ENCODE data around the gene KCNN3.

Gene KCNN3

DNA sequence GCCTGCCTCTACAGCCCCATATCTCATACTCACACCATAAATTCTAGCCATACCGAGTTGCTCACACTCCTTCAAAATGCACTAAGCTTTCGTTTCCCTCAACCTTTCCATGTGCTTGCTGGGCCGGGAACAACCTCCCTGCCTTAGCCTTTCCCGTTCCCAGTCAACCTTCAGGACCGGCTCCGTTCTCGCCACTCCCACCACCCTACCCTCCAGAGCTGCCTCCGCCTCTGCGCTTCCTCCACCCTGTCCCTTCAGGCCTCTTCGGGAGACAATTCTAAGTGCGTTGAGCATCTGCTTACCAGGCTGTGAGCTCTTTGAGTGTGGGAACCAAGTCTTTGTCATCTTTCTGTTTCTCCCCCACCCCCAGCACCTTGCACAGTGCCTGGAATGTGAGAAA, 31.6 kb downstream of the KCNN3 start:
- no peak for DNase-seq (ENCODE audit: low read depth)
- TF ChIP-seq, protein P1, sequence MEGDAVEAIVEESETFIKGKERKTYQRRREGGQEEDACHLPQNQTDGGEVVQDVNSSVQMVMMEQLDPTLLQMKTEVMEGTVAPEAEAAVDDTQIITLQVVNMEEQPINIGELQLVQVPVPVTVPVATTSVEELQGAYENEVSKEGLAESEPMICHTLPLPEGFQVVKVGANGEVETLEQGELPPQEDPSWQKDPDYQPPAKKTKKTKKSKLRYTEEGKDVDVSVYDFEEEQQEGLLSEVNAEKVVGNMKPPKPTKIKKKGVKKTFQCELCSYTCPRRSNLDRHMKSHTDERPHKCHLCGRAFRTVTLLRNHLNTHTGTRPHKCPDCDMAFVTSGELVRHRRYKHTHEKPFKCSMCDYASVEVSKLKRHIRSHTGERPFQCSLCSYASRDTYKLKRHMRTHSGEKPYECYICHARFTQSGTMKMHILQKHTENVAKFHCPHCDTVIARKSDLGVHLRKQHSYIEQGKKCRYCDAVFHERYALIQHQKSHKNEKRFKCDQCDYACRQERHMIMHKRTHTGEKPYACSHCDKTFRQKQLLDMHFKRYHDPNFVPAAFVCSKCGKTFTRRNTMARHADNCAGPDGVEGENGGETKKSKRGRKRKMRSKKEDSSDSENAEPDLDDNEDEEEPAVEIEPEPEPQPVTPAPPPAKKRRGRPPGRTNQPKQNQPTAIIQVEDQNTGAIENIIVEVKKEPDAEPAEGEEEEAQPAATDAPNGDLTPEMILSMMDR (conservative IDR thresholded peaks at IDR 0.05; ENCODE audit: control insufficient read depth, insufficient read depth, low read depth, low read length): no peak
- no peak overlapping the region for H3K4me3 ChIP-seq (ENCODE audit: control insufficient read depth, low read depth, low read length)

DNA sequence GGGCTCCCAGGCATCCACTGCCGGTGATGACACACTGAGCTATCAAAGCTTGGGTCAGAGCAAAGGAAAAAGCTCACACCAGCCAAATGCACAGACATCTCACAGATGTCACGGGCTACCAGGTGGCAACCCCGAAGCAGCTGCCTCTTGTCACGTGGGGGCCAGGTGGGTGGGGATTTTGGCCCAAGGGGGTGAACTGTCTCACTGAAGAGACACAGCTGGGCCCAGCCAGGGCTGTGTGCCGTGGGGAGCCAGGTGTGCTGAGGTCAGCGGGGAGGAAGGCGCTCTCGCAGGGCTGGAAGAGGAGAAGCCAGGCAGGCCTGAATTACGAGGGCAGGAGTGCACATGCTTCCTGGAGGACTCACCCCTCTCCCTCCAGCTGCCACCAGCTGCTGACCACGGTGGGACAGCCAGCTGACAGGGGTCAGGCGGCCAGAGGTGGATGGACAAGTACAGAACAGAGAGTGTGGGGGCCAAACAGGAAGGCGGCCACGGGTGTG, 32.4 kb downstream of the KCNN3 start:
- DNase-seq (ENCODE audit: low read depth): no peak
- TF ChIP-seq, protein P1 (conservative IDR thresholded peaks at IDR 0.05; ENCODE audit: control insufficient read depth, insufficient read depth, low read depth, low read length): no peak

GRCh38 chr1:154837034-154837671, 32.9 kb downstream of the KCNN3 start:
- TF ChIP-seq, protein P1 (conservative IDR thresholded peaks at IDR 0.05; ENCODE audit: control insufficient read depth, insufficient read depth, low read depth, low read length): no peak
- no peak overlapping the region for H3K4me3 ChIP-seq (ENCODE audit: control insufficient read depth, low read depth, low read length)
- no peak for DNase-seq (ENCODE audit: low read depth)

More for the DNA sequence above, 32.4 kb downstream of the KCNN3 start:
- no peak overlapping the region for H3K4me3 ChIP-seq (ENCODE audit: control insufficient read depth, low read depth, low read length)

DNA sequence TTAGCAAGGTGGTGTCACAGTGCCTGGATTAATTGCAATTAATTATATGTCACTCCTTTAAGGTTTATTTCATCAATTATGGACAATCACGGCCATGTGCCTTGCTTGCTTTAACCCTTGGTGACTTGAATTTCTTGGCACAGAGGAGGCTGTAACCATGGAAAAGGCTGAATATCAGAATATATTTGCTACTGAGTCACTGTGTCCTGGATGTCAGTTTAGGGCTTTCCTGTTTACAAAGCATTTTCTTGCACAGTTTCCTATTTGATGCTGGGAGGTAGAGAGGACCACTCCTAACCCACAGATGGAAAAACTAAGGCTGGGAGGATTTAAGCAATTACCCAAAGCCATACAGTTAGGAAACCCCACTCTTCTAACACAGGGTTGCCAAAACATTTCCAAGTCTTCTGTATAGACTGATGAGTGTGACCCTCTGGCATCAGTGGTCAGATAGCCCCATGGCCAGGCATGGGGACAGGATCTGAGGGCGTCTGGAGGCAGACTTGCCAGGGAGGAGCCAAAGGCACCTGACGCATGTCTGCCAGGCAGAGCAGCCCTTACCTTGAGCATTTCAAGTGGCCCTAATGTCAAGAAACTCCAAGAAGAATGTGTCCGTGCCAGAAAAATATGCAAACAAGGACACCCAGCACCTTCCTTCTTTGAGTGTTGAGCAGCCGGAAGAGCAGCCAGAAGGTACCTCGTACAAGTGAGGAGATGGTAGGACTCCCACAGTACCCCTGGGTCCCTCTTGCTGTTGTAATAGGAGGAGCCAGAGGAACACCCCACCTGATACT, 34.4 kb downstream of the KCNN3 start:
- TF ChIP-seq, protein P1 (conservative IDR thresholded peaks at IDR 0.05; ENCODE audit: control insufficient read depth, insufficient read depth, low read depth, low read length): no peak
- DNase-seq (ENCODE audit: low read depth): no peak

GRCh38 chr1:154833841-154834240, 36.2 kb downstream of the KCNN3 start:
- no peak overlapping the region for H3K4me3 ChIP-seq (ENCODE audit: control insufficient read depth, low read depth, low read length)
- DNase-seq (ENCODE audit: low read depth): no peak
- TF ChIP-seq, protein P1 (conservative IDR thresholded peaks at IDR 0.05; ENCODE audit: control insufficient read depth, insufficient read depth, low read depth, low read length): no peak

More for the DNA sequence above, 34.4 kb downstream of the KCNN3 start:
- no peak overlapping the region for H3K4me3 ChIP-seq (ENCODE audit: control insufficient read depth, low read depth, low read length)

- TF ChIP-seq, protein P1 (conservative IDR thresholded peaks at IDR 0.05; ENCODE audit: control insufficient read depth, insufficient read depth, low read depth, low read length): no peak
- DNase-seq (ENCODE audit: low read depth): no peak
- H3K4me3 ChIP-seq (ENCODE audit: control insufficient read depth, low read depth, low read length): no peak overlapping the region
Measured at GRCh38 chr1:154833209-154833608, 36.9 kb downstream of the KCNN3 start.
